Measurements from ENCODE around the gene LCN2. TPM values are rescaled to one million over a fixed set of nuclear protein-coding genes. Genes with fewer than 3 reads are reported as not detected.

The LCN2 gene
- total RNA-seq, 1 donor from 2014 or later: 23.6 TPM

- no peak for DNase-seq (ENCODE audit: low read depth)
Measured at GRCh38 chr9:128114326-128115186, 34.7 kb upstream of the LCN2 start.

GRCh38 chr9:128115187-128116103 is 33.8 kb upstream of the LCN2 start:
- no peak for DNase-seq (ENCODE audit: low read depth)

GRCh38 chr9:128116104-128117083 is 32.9 kb upstream of the LCN2 start:
- no peak for DNase-seq (ENCODE audit: low read depth)

GRCh38 chr9:128117613-128118471 is 31.4 kb upstream of the LCN2 start:
- peak; percentile 78 for DNase-seq (ENCODE audit: low read depth)

GRCh38 chr9:128118472-128118857 is 30.8 kb upstream of the LCN2 start:
- no peak for DNase-seq (ENCODE audit: low read depth)

GRCh38 chr9:128118971-128119665 is 30.1 kb upstream of the LCN2 start:
- DNase-seq (ENCODE audit: low read depth): no peak

GRCh38 chr9:128120061-128120740 is 29.1 kb upstream of the LCN2 start:
- DNase-seq (ENCODE audit: low read depth): no peak

GRCh38 chr9:128120741-128121465 is 28.4 kb upstream of the LCN2 start:
- no peak for DNase-seq (ENCODE audit: low read depth)

- no peak for DNase-seq (ENCODE audit: low read depth)
Measured at GRCh38 chr9:128121466-128121810, 27.8 kb upstream of the LCN2 start.

- no peak for DNase-seq (ENCODE audit: low read depth)
Measured at GRCh38 chr9:128121924-128122808, 27.1 kb upstream of the LCN2 start.

GRCh38 chr9:128122809-128123175 is 26.5 kb upstream of the LCN2 start:
- DNase-seq (ENCODE audit: low read depth): no peak

GRCh38 chr9:128123451-128124080 is 25.7 kb upstream of the LCN2 start:
- no peak for DNase-seq (ENCODE audit: low read depth)

GRCh38 chr9:128124451-128124850 is 24.8 kb upstream of the LCN2 start:
- no peak for DNase-seq (ENCODE audit: low read depth)

GRCh38 chr9:128124873-128125579 is 24.2 kb upstream of the LCN2 start:
- peak; percentile 44 for DNase-seq (ENCODE audit: low read depth)

GRCh38 chr9:128125580-128126354 is 23.5 kb upstream of the LCN2 start:
- DNase-seq (ENCODE audit: low read depth): no peak

GRCh38 chr9:128127568-128127989 is 21.7 kb upstream of the LCN2 start, which contains the start of gene PTGES2:
PTGES2 (minus strand) TSS chr9:128127729; CDS start chr9:128127717, 12 bp downstream.
- peak; percentile 44 for DNase-seq (ENCODE audit: low read depth)
